ENCODE data around the gene ARHGEF7.

The ARHGEF7 gene

DNA sequence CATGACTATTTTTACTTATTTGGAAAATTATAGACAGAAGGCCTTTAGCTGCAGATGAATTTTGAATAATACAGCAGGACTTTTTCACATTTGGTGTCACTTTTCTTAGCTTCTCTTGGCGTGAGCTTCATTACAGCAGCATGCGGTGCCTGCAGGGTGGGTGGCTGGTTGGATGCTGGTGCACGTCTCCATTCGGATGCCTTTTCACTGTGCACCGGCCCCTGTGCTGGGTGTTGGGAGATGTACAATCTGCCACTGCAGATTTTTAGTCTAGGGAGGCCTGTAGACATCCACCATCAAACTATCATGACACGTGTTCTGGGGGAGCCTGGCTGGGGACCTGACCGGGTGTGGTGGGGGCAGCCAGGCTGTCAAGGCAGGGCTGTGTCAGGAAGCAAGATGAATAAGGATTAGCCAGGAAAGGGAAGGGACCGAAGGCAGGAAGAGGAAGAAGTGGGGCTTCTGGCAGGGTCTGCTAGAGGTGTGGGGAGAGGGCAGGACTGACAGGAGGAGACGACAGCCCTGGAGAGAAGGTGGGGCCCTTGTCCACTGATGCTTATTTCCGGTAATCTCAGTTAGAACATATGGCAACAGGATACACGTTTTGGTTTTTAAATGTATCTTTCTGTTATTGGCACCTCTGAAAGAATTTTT is 88.8 kb downstream of the ARHGEF7 start:
- DNase-seq, result no peak

DNA sequence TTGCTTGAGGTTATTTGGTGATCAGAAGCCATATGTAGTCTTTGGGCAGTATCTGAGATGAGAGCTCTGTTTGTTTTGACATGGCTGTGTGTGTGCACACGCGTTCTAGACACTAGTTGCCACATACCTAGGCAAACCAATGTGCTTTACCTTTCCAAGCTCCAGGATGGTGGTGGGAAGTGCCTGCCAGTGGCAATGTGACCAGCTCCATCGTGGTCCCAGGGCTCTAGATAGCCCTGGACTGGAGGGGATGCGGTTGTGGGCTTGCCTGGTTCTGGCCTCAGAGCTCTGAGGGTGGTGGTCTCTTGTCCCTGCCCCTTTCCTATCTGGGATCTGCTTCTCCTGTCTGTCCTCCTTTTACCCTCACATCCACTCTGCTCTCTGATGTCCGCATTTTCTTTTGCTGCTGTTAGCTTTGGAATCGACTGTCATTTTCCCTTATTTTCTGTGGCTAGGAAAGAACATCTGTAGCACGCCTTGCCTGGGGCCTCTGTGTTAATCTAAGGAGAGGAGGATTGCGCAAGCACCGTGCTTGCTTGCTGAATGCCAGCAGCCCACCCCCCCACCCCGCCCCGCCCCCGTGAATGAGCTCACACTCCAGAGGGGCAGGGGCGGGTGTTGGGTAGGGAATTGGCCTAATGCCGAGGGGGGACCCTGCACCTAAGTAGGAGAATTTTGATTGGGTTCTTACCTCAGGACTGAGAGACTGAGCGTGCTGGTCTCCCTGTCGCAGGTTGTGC is 89.5 kb downstream of the ARHGEF7 start:
- DNase-seq, result no peak

DNA sequence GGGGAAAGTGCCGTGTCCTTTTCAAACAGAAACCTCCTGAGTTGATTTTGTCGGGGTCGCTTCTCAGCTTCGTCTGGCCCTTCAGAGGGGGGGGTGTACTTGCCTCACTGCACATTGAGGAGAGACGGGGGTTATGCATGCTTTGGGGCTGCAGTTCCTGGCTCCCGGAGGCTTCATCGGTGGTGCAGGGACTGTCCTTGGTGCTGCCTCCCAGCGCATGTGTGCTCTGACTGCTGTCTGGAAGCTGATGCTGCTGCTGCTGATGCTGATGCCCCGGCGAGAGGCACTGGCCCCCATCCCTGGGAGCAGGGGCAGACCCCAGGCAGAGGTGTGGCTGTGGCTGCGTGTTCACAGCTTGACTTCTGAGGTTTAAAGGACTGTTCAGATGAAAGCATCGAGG is 91.0 kb downstream of the ARHGEF7 start:
- DNase-seq, result no peak

DNA sequence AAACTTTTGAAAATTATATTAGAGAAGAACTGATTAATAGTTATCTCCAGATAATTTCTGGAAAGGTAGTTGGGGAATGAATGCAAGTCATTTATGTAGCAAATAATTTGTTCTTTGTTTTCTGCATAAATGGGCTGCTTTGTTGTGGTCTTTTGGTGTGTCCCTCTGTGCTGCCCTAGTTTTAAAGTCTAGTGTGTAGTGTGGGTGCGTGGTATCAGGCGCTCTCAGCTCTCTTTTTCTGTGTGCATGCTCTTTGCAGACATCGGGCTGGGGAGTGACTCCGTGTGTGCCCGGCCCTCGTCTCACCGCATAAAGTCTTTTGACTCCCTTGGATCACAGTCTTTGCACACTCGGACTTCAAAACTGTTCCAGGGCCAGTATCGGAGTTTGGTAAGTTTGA is 94.5 kb downstream of the ARHGEF7 start:
- no peak for DNase-seq

DNA sequence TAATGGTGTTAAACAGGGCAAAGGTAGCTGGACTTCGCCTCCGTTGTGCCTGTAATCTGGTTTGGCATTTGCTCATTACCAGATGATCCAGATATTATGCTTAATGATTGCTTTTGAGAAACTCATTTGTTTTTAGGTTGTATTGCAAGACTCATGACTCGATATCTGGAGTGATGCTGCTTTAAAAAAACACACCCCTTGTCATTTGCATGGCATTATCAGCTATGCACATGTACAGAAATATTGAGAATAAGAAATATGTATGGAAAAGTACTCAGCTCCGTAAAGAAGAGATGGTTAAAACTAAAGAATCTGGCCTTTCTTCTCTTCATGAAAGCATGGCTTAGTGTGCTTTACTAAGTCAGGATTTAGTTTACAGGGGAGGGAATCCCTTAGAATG is 95.0 kb downstream of the ARHGEF7 start:
- DNase-seq, result no peak

DNA sequence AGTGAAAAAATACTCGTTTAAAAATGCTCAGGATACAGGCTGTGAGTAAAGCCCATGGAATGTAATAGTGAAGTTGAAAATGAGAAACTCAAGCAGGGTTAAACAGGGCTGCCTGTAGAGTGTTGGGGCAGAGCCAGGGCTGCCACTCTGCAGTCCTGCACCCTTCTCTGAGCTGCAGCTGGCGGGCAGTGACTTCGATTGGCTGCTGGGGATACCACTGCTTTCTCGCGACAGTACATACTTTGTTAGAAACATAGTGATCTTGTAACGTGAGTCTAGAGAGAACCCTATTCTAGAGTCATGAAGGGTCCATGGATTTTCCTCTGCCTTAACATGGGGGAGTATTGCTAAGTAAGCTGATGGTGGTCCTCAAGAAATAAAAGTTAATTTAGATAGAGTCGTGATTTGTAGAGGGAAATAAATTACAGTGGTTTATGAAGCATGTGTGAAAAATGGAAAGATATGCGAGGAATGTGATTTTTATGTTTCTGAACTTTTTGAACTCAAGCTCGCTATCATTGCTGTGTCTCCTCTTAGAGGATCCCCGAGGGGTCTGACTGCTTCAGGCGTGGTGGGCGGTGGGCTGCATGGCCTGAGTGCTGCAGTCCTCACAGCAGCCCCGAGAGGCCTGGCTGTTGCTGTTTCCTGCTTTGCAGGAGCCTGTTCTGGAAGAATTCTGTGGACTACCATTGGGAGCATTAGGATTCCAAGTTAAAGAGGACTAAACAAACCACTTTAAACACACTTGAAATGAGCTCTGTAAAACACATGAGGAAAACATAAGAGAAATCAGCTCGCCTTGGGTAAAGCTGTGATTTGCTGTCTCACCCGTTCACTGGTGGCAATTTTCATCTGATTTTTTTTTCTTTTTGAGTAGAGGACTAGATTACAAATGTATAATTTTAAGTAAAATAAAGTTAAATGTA is 95.7 kb downstream of the ARHGEF7 start:
- DNase-seq, result no peak

GRCh38 chr13:111211789-111212516 is 96.8 kb downstream of the ARHGEF7 start:
- no peak for DNase-seq

GRCh38 chr13:111212517-111212873 is 97.4 kb downstream of the ARHGEF7 start:
- DNase-seq, result no peak

DNA sequence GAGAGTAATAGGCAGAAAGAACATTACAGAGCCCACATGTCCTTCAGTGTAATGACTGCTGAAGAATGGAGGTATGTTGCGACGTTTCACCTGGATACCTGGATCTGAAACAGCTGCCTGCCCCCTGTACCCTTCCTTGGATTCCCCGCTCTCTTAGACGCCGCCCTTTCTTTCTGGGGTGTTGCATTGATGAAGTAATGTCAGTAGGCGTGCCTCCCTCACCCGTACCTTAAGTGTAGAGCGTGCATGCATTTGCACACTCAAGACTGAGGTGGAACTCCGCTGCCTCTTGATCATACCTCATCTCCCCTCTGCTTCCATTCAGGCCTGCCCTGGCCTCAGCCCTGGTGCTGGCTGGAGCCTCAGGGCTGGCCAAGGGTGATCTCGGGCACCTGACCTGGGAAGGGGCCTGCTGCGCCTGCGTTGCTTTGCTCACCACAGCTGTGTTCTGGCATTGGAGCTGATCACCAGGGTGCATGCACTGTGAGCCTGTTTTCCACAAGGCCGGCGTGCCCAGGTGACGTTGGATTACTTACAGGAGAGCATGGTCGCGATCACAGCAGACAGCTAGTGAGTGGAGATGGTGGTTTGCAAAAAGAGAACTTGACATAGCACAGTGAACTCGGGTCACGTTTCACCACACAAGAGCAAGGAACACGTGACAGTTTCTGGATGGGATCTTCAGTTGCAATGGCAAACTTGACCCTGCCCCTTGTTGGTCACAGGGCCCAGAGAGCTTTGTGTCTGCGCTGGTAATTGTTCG is 99.0 kb downstream of the ARHGEF7 start:
- DNase-seq, result no peak

DNA sequence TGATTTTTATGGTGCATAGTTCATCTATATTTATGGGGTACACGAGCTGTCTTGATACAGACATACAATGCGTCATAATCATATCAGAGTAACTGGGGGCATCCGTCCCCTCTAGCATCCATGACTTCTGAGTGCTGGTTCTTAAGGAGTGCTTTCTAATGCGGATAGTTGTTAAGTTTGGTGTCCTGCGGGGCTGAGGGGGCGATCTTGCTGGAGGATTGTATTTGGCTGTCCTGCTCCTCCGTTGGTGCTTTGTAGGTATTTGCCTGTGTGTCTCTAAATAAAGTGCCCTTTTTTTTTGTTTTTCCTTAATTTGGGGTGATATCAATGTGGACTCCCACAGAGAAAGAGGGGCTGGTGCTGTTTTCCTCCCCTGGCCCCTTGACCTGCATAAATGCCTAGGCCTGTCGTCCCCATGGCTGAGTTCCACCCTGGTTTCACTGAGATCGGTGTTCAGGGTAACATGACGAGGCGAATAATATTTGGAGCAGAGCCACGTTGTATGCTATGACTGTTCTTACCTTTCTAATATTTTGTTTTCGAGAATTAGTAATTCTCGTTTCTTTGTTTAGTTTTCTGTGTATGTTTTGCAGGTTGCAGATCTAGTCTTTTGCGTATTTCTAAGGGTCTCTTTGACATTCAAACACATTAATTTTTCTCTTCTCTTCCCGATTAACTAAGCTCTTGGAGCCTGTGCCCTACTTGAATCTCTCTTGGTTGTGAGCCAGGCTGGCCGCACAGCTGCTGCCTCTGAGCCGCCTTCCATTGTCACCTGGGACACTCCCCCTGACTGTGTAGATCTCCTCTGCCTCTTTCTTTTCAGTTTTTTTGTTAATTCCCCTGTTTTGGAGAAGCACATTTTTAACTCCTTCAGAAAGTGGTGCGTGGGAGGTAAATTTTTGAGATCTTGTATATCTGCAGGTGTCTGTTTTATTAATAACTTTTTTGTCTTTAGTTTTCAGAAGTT is 100.3 kb downstream of the ARHGEF7 start:
- peak in 1 of 2 experiments; percentile 28 for DNase-seq

DNA sequence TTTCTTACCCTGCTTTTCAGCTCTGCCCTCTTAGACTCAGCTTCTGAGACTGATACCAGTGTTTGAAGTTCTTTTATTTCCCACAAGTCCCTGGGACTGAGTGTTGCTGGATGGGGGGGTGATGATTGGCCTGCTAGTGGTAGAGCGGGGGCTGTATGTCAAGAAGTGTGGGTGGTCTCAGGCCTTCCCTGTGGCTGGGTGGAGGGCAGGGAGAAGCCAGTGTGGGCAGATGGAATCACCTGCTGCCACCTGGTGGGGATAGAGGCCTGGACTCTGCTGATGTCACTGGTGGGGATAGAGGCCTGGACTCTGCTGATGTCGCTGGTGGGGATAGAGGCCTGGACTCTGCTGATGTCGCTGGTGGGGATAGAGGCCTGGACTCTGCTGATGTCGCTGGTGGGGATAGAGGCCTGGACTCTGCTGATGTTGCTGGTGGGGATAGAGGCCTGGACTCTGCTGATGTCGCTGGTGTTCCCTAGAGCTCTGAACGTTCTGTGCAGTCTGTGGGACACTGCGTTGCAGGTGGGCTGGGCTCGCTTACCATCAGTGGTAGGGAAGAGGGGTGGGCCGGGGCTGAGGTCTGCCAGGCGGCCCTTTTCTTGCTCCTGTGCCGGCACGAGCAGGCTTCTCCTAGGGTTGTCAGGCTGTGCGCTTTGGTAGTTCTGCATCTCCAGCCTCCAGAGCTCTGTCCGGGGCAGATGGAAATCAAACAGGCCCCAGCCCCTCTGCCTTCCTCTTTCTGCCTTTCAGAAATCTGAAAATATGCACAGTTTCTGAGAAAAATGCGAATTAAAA is 101.3 kb downstream of the ARHGEF7 start:
- DNase-seq, result peak in 1 of 2 experiments; percentile 24

DNA sequence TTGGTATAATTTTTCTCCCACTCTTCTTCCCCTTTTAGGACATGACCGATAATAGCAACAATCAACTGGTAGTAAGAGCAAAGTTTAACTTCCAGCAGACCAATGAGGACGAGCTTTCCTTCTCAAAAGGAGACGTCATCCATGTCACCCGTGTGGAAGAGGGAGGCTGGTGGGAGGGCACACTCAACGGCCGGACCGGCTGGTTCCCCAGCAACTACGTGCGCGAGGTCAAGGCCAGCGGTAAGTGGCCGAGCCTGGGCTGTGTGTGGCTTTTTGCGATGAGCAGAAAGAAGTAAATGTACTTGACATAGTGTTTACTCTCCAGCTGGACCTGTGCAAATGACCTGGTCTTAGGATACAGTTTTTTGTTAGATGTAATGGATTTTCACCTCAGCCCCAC is 102.5 kb downstream of the ARHGEF7 start:
- DNase-seq, result no peak

DNA sequence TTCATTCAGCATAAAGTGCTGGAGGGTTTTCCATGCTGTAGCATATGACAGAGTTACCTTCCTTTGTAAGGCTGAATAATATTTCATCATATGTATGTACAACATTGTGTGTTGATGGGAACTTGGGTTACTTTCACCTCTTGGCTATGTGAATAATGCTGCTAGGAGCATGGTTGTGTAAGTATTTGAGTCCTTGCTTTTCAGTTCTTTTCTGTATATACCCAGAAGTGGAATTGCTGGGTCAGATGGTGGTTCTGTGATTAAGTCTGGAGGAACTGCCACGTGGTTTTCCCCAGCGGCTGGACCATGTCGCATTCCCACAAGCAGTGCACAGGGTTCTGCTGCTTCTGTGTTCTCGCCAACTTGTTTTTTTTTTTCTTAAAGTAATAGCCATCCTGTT is 104.2 kb downstream of the ARHGEF7 start:
- DNase-seq, result peak in 1 of 2 experiments; percentile 18

DNA sequence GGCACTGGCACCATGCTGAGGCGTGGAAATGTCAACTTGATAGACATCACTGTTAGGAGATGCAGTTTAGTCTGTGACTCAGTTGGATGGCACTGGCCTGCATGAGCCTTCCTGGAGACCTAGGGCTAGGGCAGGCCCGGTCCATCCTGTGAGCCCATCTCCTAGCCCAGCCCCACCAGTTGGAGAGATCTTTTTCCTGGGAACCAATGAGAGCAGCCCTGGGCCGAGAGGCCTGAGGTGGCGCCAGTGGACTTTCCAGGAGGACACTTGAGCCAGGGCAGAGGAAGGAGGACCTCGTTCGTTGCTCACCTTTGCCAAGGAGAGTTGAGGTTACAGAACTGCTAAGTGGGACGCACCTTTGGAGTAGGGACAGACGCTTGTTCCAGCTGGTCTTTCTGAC is 104.8 kb downstream of the ARHGEF7 start:
- DNase-seq, result no peak

DNA sequence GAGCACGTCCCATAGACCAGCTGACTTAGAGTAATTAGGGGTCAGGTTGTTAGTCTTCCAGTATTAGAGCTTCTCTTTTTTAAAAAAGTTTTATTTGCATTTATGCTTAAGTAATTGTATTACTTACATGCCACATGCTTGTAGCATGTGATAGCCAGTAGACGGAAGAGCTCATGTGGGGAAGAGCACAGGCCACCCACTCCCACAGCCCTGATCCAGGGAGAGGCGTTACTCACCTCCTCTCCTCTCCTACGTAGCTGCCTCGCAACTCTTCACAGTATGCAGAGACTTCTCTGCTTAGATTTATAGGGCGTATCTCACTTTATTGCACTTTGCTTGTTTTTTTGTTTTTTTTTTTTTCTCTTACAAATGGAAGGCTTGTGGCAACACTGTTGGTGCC is 110.1 kb downstream of the ARHGEF7 start:
- no peak for DNase-seq

DNA sequence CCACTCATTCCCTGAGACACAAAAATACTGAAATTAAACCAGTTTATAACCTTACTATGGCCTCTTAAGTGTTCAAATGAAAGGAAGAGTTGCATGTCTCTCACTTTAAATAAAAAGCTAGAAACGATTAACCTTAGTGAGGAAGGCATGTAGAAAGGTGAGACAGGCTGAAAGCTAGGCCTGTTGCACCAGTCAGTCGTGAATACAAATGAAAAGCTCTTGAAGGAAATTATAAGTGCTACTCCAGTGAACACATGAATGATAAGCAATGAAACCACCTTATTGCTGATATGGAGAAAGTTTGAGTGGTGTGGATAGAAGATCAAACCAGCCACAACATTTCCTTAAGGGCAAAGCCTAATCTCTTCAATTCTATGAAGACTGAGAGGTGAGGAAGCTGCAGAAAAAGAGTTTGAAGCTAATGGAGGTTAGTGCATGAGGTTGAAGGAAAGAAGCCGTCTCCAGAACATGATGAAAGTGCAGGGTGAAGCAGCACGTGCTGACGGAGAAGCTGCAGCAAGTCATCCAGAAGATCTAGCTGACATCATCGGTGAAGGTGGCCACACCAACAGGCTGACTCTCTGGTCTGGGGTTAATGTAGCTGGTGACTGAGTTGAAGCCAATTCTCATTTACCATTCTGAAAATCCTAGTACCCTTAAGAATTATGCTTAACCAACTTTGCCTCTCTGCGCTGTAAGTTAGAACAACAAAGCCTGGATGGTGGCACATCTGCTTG is 110.9 kb downstream of the ARHGEF7 start:
- no peak for DNase-seq

GRCh38 chr13:111227405-111227804 is 112.3 kb downstream of the ARHGEF7 start:
- no peak for DNase-seq

- no peak for DNase-seq
These were observed 113.4 kb downstream of the ARHGEF7 start for GRCh38 chr13:111228262-111229144.
